MCF 10A (cell line): ENCODE data around the gene STAT5B. TPM values are rescaled to one million over a fixed set of nuclear protein-coding genes. Genes with fewer than 3 reads are reported as not detected.
A peak's percentile ranks its signal among the peaks of the same experiment; 100 is the strongest.

Experiments used
- BruUV-seq: library from RNA; stranded (reverse); fragments of 400-500 nt; replicated peaks from 2 replicates; lab custom pipeline; 2021; lab: Mats Ljungman, UMichigan
- CTCF ChIA-PET: fragments of 300-600 bp; sonication (Branson Sonifier 250); formaldehyde crosslinking; extraction: SDS; loops from one replicate; lab custom pipeline; 2021; ENCODE audit warnings: antibody characterized with exemption, inconsistent platforms; lab: Yijun Ruan, JAX
- POLR2A ChIA-PET: fragments of 300-600, 350-650 bp; sonication (Branson Sonifier 250); formaldehyde crosslinking; extraction: SDS; loops from one replicate; lab custom pipeline; 2020; ENCODE audit warnings: antibody characterized with exemption, inconsistent platforms; lab: Yijun Ruan, JAX
- DNase-seq: peaks from one replicate; pipeline ENCODE4 v3.0.0-alpha.2; 2018; ENCODE audit not compliant: unreplicated experiment
- H3K27ac Mint-ChIP-seq: one replicate; pipeline ENCODE4 v1.8.0; 2022; ENCODE audit warnings: mild to moderate bottlenecking, low read depth, mixed read lengths; ENCODE audit not compliant: unreplicated experiment
- H3K27me3 Mint-ChIP-seq: one replicate; pipeline ENCODE4 v1.8.0; 2022; ENCODE audit warnings: mixed read lengths; ENCODE audit not compliant: insufficient read depth, unreplicated experiment
- H3K36me3 Mint-ChIP-seq: one replicate; pipeline ENCODE4 v1.8.0; 2022; ENCODE audit warnings: mild to moderate bottlenecking, moderate library complexity, mixed read lengths; ENCODE audit not compliant: insufficient read depth, unreplicated experiment
- H3K4me1 Mint-ChIP-seq: one replicate; pipeline ENCODE4 v1.8.0; 2022; ENCODE audit warnings: mixed read lengths; ENCODE audit not compliant: insufficient read depth, unreplicated experiment
- H3K4me3 Mint-ChIP-seq: one replicate; pipeline ENCODE4 v1.8.0; 2022; ENCODE audit warnings: mild to moderate bottlenecking, moderate library complexity, mixed read lengths; ENCODE audit not compliant: unreplicated experiment
- H3K9me3 Mint-ChIP-seq: one replicate; pipeline ENCODE4 v1.8.0; 2022; ENCODE audit warnings: mixed read lengths; ENCODE audit not compliant: unreplicated experiment
- CTCF ChIP-seq: fragments of 200-600 bp; IDR thresholded peaks from one replicate; pipeline ENCODE4 v1.8.0; 2022; ENCODE audit warnings: antibody characterized with exemption, mild to moderate bottlenecking; ENCODE audit not compliant: unreplicated experiment
- intact Hi-C: fragments of 100-400 bp; cut with micrococcal nuclease; formaldehyde crosslinking; loops from 2 replicates; pipeline ENCODE4 v1.14.1; 2022
- total RNA-seq: library from RNA; stranded (reverse); gene quantifications from 2 replicates; pipeline ENCODE4 v1.2.3, GENCODE V29; 2022

The STAT5B gene
- total RNA-seq, 1 experiment from 2014 or later, result 29.8 TPM

- no TSS peak for BruUV-seq
- intact Hi-C loops, result no loop called here
- POLR2A ChIA-PET, result interaction anchor here (0.6 to 2.0 kb wide), 8 partner anchors 9 to 1124 kb away, joined by 3 to 6 read pairs (median 3); partner anchors contain the start of gene ARL4D
- H3K27ac Mint-ChIP-seq, result no peak overlapping the region
- H3K4me1 Mint-ChIP-seq, result peaks cover 28% of the 10 kb centered on the region
- H3K9me3 Mint-ChIP-seq, result no peaks in the 10 kb centered on the region
- H3K27me3 Mint-ChIP-seq, result no peaks in the 10 kb centered on the region
- TF ChIP-seq CTCF, result no peak
- CTCF ChIA-PET, result interaction anchor here (0.6 to 1.4 kb wide), 4 partner anchors 10 to 750 kb away, joined by 3 to 4 read pairs (median 3); no protein-coding TSS in a partner anchor
- no peaks in the 10 kb centered on the region for H3K36me3 Mint-ChIP-seq
- DNase-seq, result no peak
- H3K4me3 Mint-ChIP-seq, result peak overlapping the region; percentile 84
Measured at GRCh38 chr17:42274253-42274542, 2.0 kb downstream of the STAT5B start.

DNA sequence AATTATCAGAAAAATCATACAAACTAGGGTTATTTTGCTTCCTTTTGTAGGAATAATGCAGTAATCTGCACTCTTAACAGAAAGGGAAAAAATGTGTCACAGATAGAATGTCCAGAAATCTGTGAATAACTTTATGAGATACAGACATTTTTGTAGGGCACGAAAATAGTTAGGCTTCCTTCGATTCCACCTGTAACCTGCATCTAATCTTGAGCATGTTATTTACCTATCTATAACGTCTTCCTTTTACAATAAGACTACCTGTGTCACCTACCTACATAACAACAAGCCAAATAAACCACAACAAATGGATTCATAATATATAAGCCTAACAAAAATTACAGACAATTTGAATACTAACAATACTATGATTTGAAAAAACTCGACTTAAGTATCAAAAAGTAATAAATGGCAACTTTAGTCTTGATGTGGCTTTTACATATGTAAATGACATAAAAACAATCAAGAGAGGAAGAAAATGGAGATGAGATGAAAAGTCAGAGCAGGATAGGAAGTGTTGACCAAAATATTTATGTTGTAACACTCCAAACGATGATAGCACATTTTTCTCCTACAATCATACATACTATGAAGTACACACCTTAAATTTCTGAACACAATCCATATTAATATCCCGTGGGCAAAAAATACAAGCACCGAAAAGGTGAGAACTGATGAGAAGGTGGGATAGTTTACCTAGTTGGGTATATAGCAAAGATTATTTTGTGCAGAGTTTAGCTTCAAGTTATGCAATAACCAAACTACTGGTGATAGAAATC lies 2.5 kb downstream of the STAT5B start:
- Mint-ChIP-seq H3K27ac (no peak overlapping the region), H3K9me3 (no peaks in the 10 kb centered on the region), H3K27me3 (no peaks in the 10 kb centered on the region), H3K4me1 (peaks cover 28% of the 10 kb centered on the region), H3K4me3 (peak overlapping the region; percentile 84), H3K36me3 (no peaks in the 10 kb centered on the region)
- POLR2A ChIA-PET, result interaction anchor here (0.7 to 1.2 kb wide), 7 partner anchors 19 to 257 kb away, joined by 3 to 5 read pairs (median 3); no protein-coding TSS in a partner anchor
- no peak for DNase-seq
- TF ChIP-seq CTCF, result no peak
- no TSS peak for BruUV-seq
- intact Hi-C loops, result no loop called here
- CTCF ChIA-PET, result interaction anchor here (0.6 to 1.4 kb wide), 4 partner anchors 11 to 751 kb away, joined by 3 to 4 read pairs (median 3); no protein-coding TSS in a partner anchor

GRCh38 chr17:42272162-42272907 lies 3.9 kb downstream of the STAT5B start:
- intact Hi-C loops, result no loop called here
- no peak for DNase-seq
- Mint-ChIP-seq H3K4me1 (peaks cover 28% of the 10 kb centered on the region), H3K9me3 (no peaks in the 10 kb centered on the region), H3K36me3 (no peaks in the 10 kb centered on the region), H3K4me3 (no peak overlapping the region), H3K27me3 (no peaks in the 10 kb centered on the region), H3K27ac (no peak overlapping the region)
- CTCF ChIA-PET, result no interaction called here
- BruUV-seq, result no TSS peak
- POLR2A ChIA-PET, result interaction anchor here (0.5 to 1.0 kb wide), 3 partner anchors 18 to 141 kb away, joined by 3 read pairs; no protein-coding TSS in a partner anchor
- no peak for TF ChIP-seq CTCF

DNA sequence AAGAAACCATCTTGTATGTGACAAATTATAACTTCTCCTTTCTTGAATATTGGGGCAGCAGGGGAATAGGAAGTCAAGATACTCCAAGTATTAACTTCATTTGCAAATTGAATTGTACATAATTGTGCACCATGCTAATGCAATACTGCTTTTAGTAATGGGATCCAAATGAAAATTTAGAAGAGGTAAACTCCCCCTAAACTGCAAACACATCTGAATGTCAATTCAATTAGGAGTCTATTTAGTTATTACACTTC lies 4.5 kb downstream of the STAT5B start:
- Mint-ChIP-seq H3K4me1 (peaks cover 27% of the 10 kb centered on the region), H3K36me3 (no peaks in the 10 kb centered on the region), H3K9me3 (no peaks in the 10 kb centered on the region), H3K4me3 (no peak overlapping the region), H3K27me3 (no peaks in the 10 kb centered on the region), H3K27ac (no peak overlapping the region)
- ChIA-PET POLR2A (no interaction called here), CTCF (interaction anchor here (0.6 kb wide), 1 partner anchor 85 kb away, joined by 3 read pairs; no protein-coding TSS in a partner anchor)
- intact Hi-C loops, result no loop called here
- DNase-seq, result no peak
- BruUV-seq, result no TSS peak
- no peak for TF ChIP-seq CTCF
